Neural cell (in vitro differentiated cells): ENCODE data around the gene STX4. TPM values are rescaled to one million over a fixed set of nuclear protein-coding genes. Genes with fewer than 3 reads are reported as not detected.

Experiments
- H2AFZ ChIP-seq: fragments of 200-600, 300-800 bp; sonication (generic), shearing (Covaris generic); 2 replicates; pipeline ENCODE4 v1.6.0; 2014; ENCODE audit warnings: low read depth, mild to moderate bottlenecking, antibody characterized with exemption, low read length, moderate library complexity
- H3F3A ChIP-seq: fragments of 200-600 bp; shearing (Covaris generic); 2 replicates; pipeline ENCODE4 v1.6.1; 2016; ENCODE audit warnings: mild to moderate bottlenecking, moderate library complexity, mixed read lengths, antibody characterized with exemption, low read length; ENCODE audit not compliant: insufficient read depth, poor library complexity, severe bottlenecking
- H3K27ac ChIP-seq: fragments of 200-600, 300-800 bp; sonication (generic), shearing (Covaris generic); 2 replicates; pipeline ENCODE4 v1.5.1; 2014; ENCODE audit warnings: mild to moderate bottlenecking, low read length, moderate library complexity
- H3K27me3 ChIP-seq: fragments of 300-800, 200-600 bp; sonication (generic), shearing (Covaris generic); 2 replicates; pipeline ENCODE4 v1.6.0; 2014; ENCODE audit warnings: mild to moderate bottlenecking, low read depth, low read length, moderate library complexity; ENCODE audit not compliant: insufficient read depth
- H3K36me3 ChIP-seq: fragments of 300-800, 200-600 bp; sonication (generic), shearing (Covaris generic); 2 replicates; pipeline ENCODE4 v1.5.1; 2014; ENCODE audit warnings: mild to moderate bottlenecking, antibody characterized with exemption, low read length, moderate library complexity; ENCODE audit not compliant: insufficient read depth
- H3K4me2 ChIP-seq: fragments of 300-800, 200-600 bp; sonication (generic), shearing (Covaris generic); 2 replicates; pipeline ENCODE4 v1.6.0; 2014; ENCODE audit warnings: mild to moderate bottlenecking, low read length
- H3K4me3 ChIP-seq: fragments of 300-800, 200-600 bp; sonication (generic), shearing (Covaris generic); 2 replicates; pipeline ENCODE4 v1.5.1; 2014; ENCODE audit warnings: mild to moderate bottlenecking, low read length, moderate library complexity
- H3K79me2 ChIP-seq: fragments of 200-600 bp; shearing (Covaris generic); replicated peaks from 2 replicates; pipeline ENCODE4 v1.6.0; 2014; ENCODE audit warnings: mild to moderate bottlenecking, low read length, moderate library complexity; ENCODE audit not compliant: insufficient read depth
- H3K9ac ChIP-seq: fragments of 300-800, 200-600 bp; sonication (generic), shearing (Covaris generic); 2 replicates; pipeline ENCODE4 v1.6.1; 2016; ENCODE audit warnings: mild to moderate bottlenecking, low read length, mixed read lengths
- H3K9me2 ChIP-seq: fragments of 200-600 bp; shearing (Covaris generic); 2 replicates; pipeline ENCODE4 v1.6.1; 2016; ENCODE audit warnings: mild to moderate bottlenecking, low read length, mixed read lengths; ENCODE audit not compliant: insufficient read depth
- H3K9me3 ChIP-seq: fragments of 200-600, 300-800 bp; sonication (generic), shearing (Covaris generic); 2 replicates; pipeline ENCODE4 v1.6.1; 2016; ENCODE audit warnings: mild to moderate bottlenecking, mixed run types, low read length, moderate library complexity, mixed read lengths
- H4K20me1 ChIP-seq: fragments of 200-600 bp; shearing (Covaris generic); 2 replicates; pipeline ENCODE4 v1.6.1; 2016; ENCODE audit warnings: mild to moderate bottlenecking, mixed run types; ENCODE audit not compliant: insufficient read depth
- EP300 ChIP-seq: fragments of 450-650 bp; conservative IDR thresholded peaks from 2 replicates; pipeline ENCODE4 v1.6.1; 2014; ENCODE audit warnings: antibody characterized with exemption, mild to moderate bottlenecking, moderate library complexity; ENCODE audit not compliant: poor library complexity, severe bottlenecking
- EZH2 ChIP-seq: fragments of 200-600, 300-800 bp; shearing (Covaris generic), sonication (generic); IDR thresholded peaks from 2 replicates; pipeline ENCODE4 v1.6.1; 2014; ENCODE audit warnings: antibody characterized with exemption, low read length, borderline replicate concordance, mild to moderate bottlenecking; ENCODE audit not compliant: insufficient read depth, poor library complexity, severe bottlenecking
- MXI1 ChIP-seq: fragments of 450-650 bp; conservative IDR thresholded peaks from 2 replicates; pipeline ENCODE4 v1.6.1; 2014; ENCODE audit warnings: antibody characterized with exemption, mild to moderate bottlenecking; ENCODE audit not compliant: poor library complexity, severe bottlenecking
- POLR2AphosphoS5 ChIP-seq: IDR thresholded peaks from 2 replicates; pipeline ENCODE4 v1.6.1; 2012
- RAD21 ChIP-seq: fragments of 450-650 bp; conservative IDR thresholded peaks from 2 replicates; pipeline ENCODE4 v1.6.1; 2014; ENCODE audit warnings: antibody characterized with exemption, mild to moderate bottlenecking, moderate library complexity
- REST ChIP-seq: IDR thresholded peaks from 2 replicates; pipeline ENCODE4 v1.6.1; 2012; ENCODE audit warnings: borderline replicate concordance
- SMC3 ChIP-seq: fragments of 450-650 bp; conservative IDR thresholded peaks from 2 replicates; pipeline ENCODE4 v1.6.1; 2014; ENCODE audit warnings: antibody characterized with exemption, mild to moderate bottlenecking, moderate library complexity; ENCODE audit not compliant: poor library complexity
- TAF1 ChIP-seq: IDR thresholded peaks from 2 replicates; pipeline ENCODE4 v1.6.1; 2012; ENCODE audit warnings: low read depth
- polyA plus RNA-seq: library from polyadenylated mRNA; depleted of rRNA; stranded (reverse); fragments of >200 nt; gene quantifications from 2 replicates; pipeline ENCODE4 v1.2.3, GENCODE V29; 2014
- TF ChIP-seq, protein P1 (sequence below): fragments of 450-650 bp; IDR thresholded peaks from 2 replicates; pipeline ENCODE4 v1.5.1; 2014; ENCODE audit warnings: antibody characterized with exemption, mild to moderate bottlenecking, moderate library complexity; ENCODE audit not compliant: poor library complexity, severe bottlenecking

The STX4 gene
- polyA plus RNA-seq, 1 donor from 2014 or later = 32.2 TPM

DNA sequence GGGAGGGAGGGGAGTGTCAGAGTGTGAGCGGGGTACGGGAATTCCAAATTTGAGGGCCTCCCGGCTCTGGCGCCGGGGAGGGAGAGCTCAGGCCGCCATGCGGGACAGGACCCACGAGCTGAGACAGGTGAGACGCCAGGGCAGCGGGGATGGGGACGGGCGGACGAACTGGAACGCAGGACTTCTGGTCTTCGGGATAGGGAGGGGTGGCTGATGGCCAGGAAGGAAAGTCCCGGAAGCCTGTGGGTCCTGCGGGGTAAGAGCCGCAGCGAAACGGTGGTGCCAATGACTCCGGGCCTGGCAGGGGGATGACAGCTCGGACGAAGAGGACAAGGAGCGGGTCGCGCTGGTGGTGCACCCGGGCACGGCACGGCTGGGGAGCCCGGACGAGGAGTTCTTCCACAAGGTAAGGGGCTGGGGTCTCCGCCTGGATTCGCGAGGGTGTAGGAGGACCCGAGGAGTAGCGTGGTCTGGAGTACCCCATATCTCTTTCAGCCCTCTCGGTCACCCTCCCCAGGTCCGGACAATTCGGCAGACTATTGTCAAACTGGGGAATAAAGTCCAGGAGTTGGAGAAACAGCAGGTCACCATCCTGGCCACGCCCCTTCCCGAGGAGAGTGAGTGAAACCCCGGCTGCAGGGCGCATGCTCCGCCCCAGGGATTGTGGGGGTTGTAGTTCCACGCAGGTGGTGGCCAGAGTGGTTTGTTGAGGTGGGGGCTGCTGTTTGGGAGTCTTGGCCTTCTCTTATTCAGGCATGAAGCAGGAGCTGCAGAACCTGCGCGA is 543 bp downstream of the STX4 start:
- H3K9me3 ChIP-seq = no peaks in the 10 kb centered on the region
- peak overlapping the region; percentile 93 for H3K4me3 ChIP-seq
- H3K36me3 ChIP-seq = no peaks in the 10 kb centered on the region
- H3K9ac ChIP-seq = peak overlapping the region; percentile 93
- H3K27ac ChIP-seq = peak overlapping the region; percentile 95
- no peaks in the 10 kb centered on the region for H3F3A ChIP-seq
- peak overlapping the region; percentile 16 for H3K4me2 ChIP-seq
- TF ChIP-seq SMC3 = no peak
- peak; percentile 24 for TF ChIP-seq REST
- TF ChIP-seq POLR2AphosphoS5 = no peak
- TF ChIP-seq MXI1 = peak; percentile 65
- peak; percentile 10 for TF ChIP-seq RAD21
- no peaks in the 10 kb centered on the region for H4K20me1 ChIP-seq
- no peaks in the 10 kb centered on the region for H3K27me3 ChIP-seq
- H3K79me2 ChIP-seq = peaks cover 6% of the 10 kb centered on the region
- H3K9me2 ChIP-seq = no peaks in the 10 kb centered on the region
- peak overlapping the region; percentile 54 for H2AFZ ChIP-seq

GRCh38 chr16:31036691-31037090 is 3.3 kb downstream of the STX4 start:
- Histone ChIP-seq H4K20me1 (no peaks in the 10 kb centered on the region), H2AFZ (no peak overlapping the region), H3K4me3 (no peak overlapping the region), H3K9ac (no peak overlapping the region), H3K27me3 (no peaks in the 10 kb centered on the region), H3K36me3 (no peaks in the 10 kb centered on the region), H3K79me2 (peaks cover 6% of the 10 kb centered on the region), H3K27ac (no peak overlapping the region), H3K9me3 (no peaks in the 10 kb centered on the region), H3K9me2 (no peaks in the 10 kb centered on the region), H3F3A (no peaks in the 10 kb centered on the region), H3K4me2 (no peak overlapping the region)
- TF ChIP-seq MXI1 (no peak), TAF1 (no peak), EP300 (no peak), POLR2AphosphoS5 (no peak), REST (no peak), EZH2 (no peak), RAD21 (no peak), SMC3 (no peak)
- TF ChIP-seq, protein P1, sequence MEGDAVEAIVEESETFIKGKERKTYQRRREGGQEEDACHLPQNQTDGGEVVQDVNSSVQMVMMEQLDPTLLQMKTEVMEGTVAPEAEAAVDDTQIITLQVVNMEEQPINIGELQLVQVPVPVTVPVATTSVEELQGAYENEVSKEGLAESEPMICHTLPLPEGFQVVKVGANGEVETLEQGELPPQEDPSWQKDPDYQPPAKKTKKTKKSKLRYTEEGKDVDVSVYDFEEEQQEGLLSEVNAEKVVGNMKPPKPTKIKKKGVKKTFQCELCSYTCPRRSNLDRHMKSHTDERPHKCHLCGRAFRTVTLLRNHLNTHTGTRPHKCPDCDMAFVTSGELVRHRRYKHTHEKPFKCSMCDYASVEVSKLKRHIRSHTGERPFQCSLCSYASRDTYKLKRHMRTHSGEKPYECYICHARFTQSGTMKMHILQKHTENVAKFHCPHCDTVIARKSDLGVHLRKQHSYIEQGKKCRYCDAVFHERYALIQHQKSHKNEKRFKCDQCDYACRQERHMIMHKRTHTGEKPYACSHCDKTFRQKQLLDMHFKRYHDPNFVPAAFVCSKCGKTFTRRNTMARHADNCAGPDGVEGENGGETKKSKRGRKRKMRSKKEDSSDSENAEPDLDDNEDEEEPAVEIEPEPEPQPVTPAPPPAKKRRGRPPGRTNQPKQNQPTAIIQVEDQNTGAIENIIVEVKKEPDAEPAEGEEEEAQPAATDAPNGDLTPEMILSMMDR = no peak
